A549 (cell line): ENCODE results near the gene MIA3.

Source experiments
- BHLHE40 ChIP-seq: IDR thresholded peaks from 2 replicates; pipeline ENCODE4 v1.6.1; 2012; ENCODE audit warnings: low read depth, low read length, inconsistent platforms
- CBX2 ChIP-seq: fragments of 200-600 bp; sonication (generic); IDR thresholded peaks from 2 replicates; pipeline ENCODE4 v1.6.1; 2016; ENCODE audit warnings: low read depth, mild to moderate bottlenecking, borderline replicate concordance
- ESRRA ChIP-seq: fragments of 150-350 bp; IDR thresholded peaks from 2 replicates; pipeline ENCODE4 v1.6.1; 2014; ENCODE audit warnings: mild to moderate bottlenecking, low read length, borderline replicate concordance
- HDAC2 ChIP-seq: fragments of 200-600 bp; sonication (generic); IDR thresholded peaks from 2 replicates; pipeline ENCODE4 v1.6.1; 2016
- JUN ChIP-seq, 2 experiments: fragments of >200 bp; sonication (Bioruptor Twin); formaldehyde crosslinking; IDR thresholded peaks; 2 replicates in 1 of 2; 3 replicates in 1 of 2; pipeline ENCODE4 v1.6.1; 2016 to 2017
- KDM1A ChIP-seq: fragments of 200-600 bp; sonication (generic); IDR thresholded peaks from 2 replicates; pipeline ENCODE4 v1.6.1; 2016; ENCODE audit warnings: low read depth, mild to moderate bottlenecking
- PHF8 ChIP-seq: fragments of 200-600 bp; sonication (generic); IDR thresholded peaks from 2 replicates; pipeline ENCODE4 v1.6.1; 2016; ENCODE audit warnings: low read depth, mild to moderate bottlenecking, antibody characterized with exemption, moderate library complexity, borderline replicate concordance
- POLR2A ChIP-seq: IDR thresholded peaks from 2 replicates; pipeline ENCODE4 v1.6.1; 2012; ENCODE audit warnings: mild to moderate bottlenecking, low read length
- TP53 ChIP-seq: fragments of 250-450 bp; sonication (Bioruptor Pico); IDR thresholded peaks from 2 replicates; pipeline ENCODE4 v1.5.0; 2021; ENCODE audit warnings: mild to moderate bottlenecking, moderate library complexity
- ZC3H11A ChIP-seq: fragments of 450-650 bp; IDR thresholded peaks from 2 replicates; pipeline ENCODE4 v1.6.1; 2014; ENCODE audit warnings: antibody characterized with exemption, mild to moderate bottlenecking
- ZNF302 ChIP-seq: fragments of 250-450 bp; sonication (Bioruptor Pico); IDR thresholded peaks from 2 replicates; pipeline ENCODE4 v1.9.0; 2021; ENCODE audit warnings: inconsistent platforms, mild to moderate bottlenecking, moderate library complexity
- TF ChIP-seq, protein P1 (sequence below): fragments of >200 bp; sonication (Bioruptor Twin); formaldehyde crosslinking; IDR thresholded peaks from 3 replicates; pipeline ENCODE4 v1.5.1; 2016
- TF ChIP-seq, protein P2 (sequence below): fragments of 200-600 bp; sonication (generic); IDR thresholded peaks from 2 replicates; pipeline ENCODE4 v1.6.1; 2016; ENCODE audit warnings: antibody characterized with exemption, mild to moderate bottlenecking, moderate library complexity
- TF ChIP-seq, protein P3 (sequence below): fragments of 150-350 bp; IDR thresholded peaks from 2 replicates; pipeline ENCODE4 v1.6.1; 2014; ENCODE audit warnings: low read depth, mild to moderate bottlenecking, low read length

DNA sequence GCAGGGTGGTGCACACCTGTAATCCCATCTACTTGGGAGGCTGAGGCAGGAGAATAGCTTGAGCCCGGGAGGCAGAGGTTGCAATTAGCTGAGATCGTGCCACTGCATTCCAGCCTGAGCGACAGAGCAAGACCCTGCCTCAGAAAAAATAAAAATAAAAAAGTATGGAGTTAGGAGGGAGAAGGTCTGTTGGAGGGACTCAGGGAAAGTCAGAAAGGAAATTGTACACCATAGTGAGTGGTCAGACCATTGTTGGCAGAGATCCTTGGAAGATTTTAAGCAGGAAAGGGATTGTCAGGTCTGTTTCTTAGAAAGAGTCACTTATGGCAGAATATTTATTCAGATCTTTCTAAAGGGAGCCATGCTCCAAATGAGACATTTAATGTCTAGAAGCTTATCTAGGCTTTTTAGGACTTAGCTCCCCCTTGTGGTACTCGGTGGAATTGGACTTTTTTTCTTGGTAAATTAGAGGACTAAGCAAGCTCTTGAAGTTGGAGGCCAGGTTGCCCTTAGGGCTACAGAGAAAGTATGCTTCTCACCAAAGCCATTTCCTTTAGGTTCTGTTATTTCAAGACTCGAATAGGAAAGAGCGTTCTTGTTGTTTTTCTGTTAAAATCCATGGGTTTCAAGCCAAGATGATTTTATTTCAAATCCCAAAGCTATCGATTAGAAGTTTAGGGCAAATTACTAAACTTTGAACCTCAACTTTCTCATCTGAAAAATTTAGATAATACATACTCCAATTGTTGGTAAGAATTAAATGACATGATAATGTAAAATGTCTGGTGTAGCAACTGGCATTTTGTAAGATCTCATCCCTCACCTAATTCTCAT lies 16.5 kb downstream of the MIA3 start:
- TF ChIP-seq BHLHE40 (no peak), HDAC2 (no peak), JUN (IDR thresholded peaks at IDR 0.05) (no peak), POLR2A (no peak), CBX2 (no peak), TP53 (no peak), KDM1A (no peak), PHF8 (no peak), ESRRA (no peak), ZNF302 (CRISPR knock-in tag) (no peak), ZC3H11A (no peak)
- TF ChIP-seq, protein P1, sequence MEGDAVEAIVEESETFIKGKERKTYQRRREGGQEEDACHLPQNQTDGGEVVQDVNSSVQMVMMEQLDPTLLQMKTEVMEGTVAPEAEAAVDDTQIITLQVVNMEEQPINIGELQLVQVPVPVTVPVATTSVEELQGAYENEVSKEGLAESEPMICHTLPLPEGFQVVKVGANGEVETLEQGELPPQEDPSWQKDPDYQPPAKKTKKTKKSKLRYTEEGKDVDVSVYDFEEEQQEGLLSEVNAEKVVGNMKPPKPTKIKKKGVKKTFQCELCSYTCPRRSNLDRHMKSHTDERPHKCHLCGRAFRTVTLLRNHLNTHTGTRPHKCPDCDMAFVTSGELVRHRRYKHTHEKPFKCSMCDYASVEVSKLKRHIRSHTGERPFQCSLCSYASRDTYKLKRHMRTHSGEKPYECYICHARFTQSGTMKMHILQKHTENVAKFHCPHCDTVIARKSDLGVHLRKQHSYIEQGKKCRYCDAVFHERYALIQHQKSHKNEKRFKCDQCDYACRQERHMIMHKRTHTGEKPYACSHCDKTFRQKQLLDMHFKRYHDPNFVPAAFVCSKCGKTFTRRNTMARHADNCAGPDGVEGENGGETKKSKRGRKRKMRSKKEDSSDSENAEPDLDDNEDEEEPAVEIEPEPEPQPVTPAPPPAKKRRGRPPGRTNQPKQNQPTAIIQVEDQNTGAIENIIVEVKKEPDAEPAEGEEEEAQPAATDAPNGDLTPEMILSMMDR: peak; percentile 93
- TF ChIP-seq, protein P2, sequence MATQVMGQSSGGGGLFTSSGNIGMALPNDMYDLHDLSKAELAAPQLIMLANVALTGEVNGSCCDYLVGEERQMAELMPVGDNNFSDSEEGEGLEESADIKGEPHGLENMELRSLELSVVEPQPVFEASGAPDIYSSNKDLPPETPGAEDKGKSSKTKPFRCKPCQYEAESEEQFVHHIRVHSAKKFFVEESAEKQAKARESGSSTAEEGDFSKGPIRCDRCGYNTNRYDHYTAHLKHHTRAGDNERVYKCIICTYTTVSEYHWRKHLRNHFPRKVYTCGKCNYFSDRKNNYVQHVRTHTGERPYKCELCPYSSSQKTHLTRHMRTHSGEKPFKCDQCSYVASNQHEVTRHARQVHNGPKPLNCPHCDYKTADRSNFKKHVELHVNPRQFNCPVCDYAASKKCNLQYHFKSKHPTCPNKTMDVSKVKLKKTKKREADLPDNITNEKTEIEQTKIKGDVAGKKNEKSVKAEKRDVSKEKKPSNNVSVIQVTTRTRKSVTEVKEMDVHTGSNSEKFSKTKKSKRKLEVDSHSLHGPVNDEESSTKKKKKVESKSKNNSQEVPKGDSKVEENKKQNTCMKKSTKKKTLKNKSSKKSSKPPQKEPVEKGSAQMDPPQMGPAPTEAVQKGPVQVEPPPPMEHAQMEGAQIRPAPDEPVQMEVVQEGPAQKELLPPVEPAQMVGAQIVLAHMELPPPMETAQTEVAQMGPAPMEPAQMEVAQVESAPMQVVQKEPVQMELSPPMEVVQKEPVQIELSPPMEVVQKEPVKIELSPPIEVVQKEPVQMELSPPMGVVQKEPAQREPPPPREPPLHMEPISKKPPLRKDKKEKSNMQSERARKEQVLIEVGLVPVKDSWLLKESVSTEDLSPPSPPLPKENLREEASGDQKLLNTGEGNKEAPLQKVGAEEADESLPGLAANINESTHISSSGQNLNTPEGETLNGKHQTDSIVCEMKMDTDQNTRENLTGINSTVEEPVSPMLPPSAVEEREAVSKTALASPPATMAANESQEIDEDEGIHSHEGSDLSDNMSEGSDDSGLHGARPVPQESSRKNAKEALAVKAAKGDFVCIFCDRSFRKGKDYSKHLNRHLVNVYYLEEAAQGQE: no peak
- TF ChIP-seq, protein P3, sequence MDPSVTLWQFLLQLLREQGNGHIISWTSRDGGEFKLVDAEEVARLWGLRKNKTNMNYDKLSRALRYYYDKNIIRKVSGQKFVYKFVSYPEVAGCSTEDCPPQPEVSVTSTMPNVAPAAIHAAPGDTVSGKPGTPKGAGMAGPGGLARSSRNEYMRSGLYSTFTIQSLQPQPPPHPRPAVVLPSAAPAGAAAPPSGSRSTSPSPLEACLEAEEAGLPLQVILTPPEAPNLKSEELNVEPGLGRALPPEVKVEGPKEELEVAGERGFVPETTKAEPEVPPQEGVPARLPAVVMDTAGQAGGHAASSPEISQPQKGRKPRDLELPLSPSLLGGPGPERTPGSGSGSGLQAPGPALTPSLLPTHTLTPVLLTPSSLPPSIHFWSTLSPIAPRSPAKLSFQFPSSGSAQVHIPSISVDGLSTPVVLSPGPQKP: no peak
